HCT116 (cell line): Measurements from ENCODE around the gene CAV1. TPM values are rescaled to one million over a fixed set of nuclear protein-coding genes. Genes with fewer than 3 reads are reported as not detected.

Source experiments
- ATAC-seq: fragments of 200-7000 bp; cut with Tn5 transposase; 2 replicates; pipeline ENCODE4 v1.9.1; 2020; ENCODE audit warnings: mild to moderate bottlenecking, moderate library complexity
- BruUV-seq: library from RNA; stranded (reverse); fragments of 400-500 nt; replicated peaks from 2 replicates; lab custom pipeline; 2021; lab: Mats Ljungman, UMichigan
- CTCF ChIA-PET: fragments of 300-600 bp; sonication (Branson Sonifier 250); formaldehyde crosslinking; loops from one replicate; lab custom pipeline; 2021; ENCODE audit warnings: antibody characterized with exemption; lab: Charles Lee
- POLR2A ChIA-PET: fragments of 300-600, 350-600 bp; sonication (Branson Sonifier 250); formaldehyde crosslinking; loops from one replicate; lab custom pipeline; 2021; ENCODE audit warnings: antibody characterized with exemption; lab: Charles Lee
- RAD21 ChIA-PET, 2 experiments: fragments of 300-600 bp; sonication (Branson Sonifier 250); formaldehyde crosslinking; loops; one replicate each; lab custom pipeline; 2023; ENCODE audit warnings: low total read pairs in 2 of 2; ENCODE audit not compliant: uncharacterized antibody in 2 of 2, unreplicated experiment in 2 of 2, low non-redundant PET in 1 of 2; lab: Charles Lee
- DNase-seq: peaks from one replicate; pipeline ENCODE4 v3.0.0-alpha.2; 2010; ENCODE audit warnings: low read depth, low spot score
- H2AFZ ChIP-seq: fragments of 200-600 bp; shearing (Covaris generic), sonication (generic); 2 replicates; pipeline ENCODE4 v1.6.1; 2017; ENCODE audit warnings: low read depth, mixed run types, mixed read lengths, antibody characterized with exemption, low read length; ENCODE audit not compliant: poor library complexity, severe bottlenecking
- H3K27ac ChIP-seq: 2 replicates; pipeline ENCODE4 v1.5.1; 2012; ENCODE audit warnings: low read depth, low read length
- H3K27me3 ChIP-seq: fragments of 200-600 bp; sonication (generic); 2 replicates; pipeline ENCODE4 v1.6.1; 2016; ENCODE audit warnings: mixed run types, low read length, mixed read lengths; ENCODE audit not compliant: insufficient read depth
- H3K36me3 ChIP-seq, 2 experiments: fragments of 200-500 bp in 1 of 2; fragments of 200-600 bp in 1 of 2; sonication (Bioruptor generic) in 1 of 2; sonication (generic) in 1 of 2; 2 replicates each; pipeline versions ENCODE4 v1.5.1 to v1.6.1; 2014 to 2016; ENCODE audit warnings: low read length in 2 of 2, inconsistent platforms in 1 of 2, mixed read lengths in 1 of 2, mixed run types in 1 of 2; ENCODE audit not compliant: insufficient read depth in 2 of 2, control insufficient read depth in 1 of 2
- H3K4me1 ChIP-seq, 2 experiments: fragments of 200-600 bp in 1 of 2; sonication (generic) in 1 of 2; 2 replicates each; pipeline versions ENCODE4 v1.5.1 to v1.6.1; 2012 to 2017; ENCODE audit warnings: low read length in 2 of 2, inconsistent platforms in 1 of 2, mild to moderate bottlenecking in 1 of 2, mixed read lengths in 1 of 2, mixed run types in 1 of 2, moderate library complexity in 1 of 2; ENCODE audit not compliant: insufficient read depth in 2 of 2, control insufficient read depth in 1 of 2
- H3K4me2 ChIP-seq: fragments of 200-600 bp; sonication (generic); 2 replicates; pipeline ENCODE4 v1.6.1; 2017; ENCODE audit warnings: mixed run types, low read length, mixed read lengths
- H3K4me3 ChIP-seq, 2 experiments: fragments of 200-600 bp in 1 of 2; sonication (generic) in 1 of 2; replicated peaks in 1 of 2; 2 replicates each; pipeline ENCODE4 v1.5.1; 2011 to 2016; ENCODE audit warnings: low read length in 2 of 2, control low read depth in 1 of 2, low read depth in 1 of 2, mild to moderate bottlenecking in 1 of 2, mixed read lengths in 1 of 2, mixed run types in 1 of 2
- H3K79me2 ChIP-seq: fragments of 200-600 bp; sonication (generic); 2 replicates; pipeline ENCODE4 v1.6.1; 2017; ENCODE audit warnings: mild to moderate bottlenecking, mixed run types, low read length, moderate library complexity, mixed read lengths; ENCODE audit not compliant: insufficient read depth
- H3K9ac ChIP-seq: fragments of 200-600 bp; sonication (generic); 2 replicates; pipeline ENCODE4 v1.6.1; 2016; ENCODE audit warnings: low read length, mixed read lengths
- H3K9me2 ChIP-seq: fragments of 200-600 bp; sonication (generic), shearing (Covaris generic); 2 replicates; pipeline ENCODE4 v1.6.1; 2017; ENCODE audit warnings: mixed run types, mild to moderate bottlenecking, moderate library complexity; ENCODE audit not compliant: insufficient read depth
- H3K9me3 ChIP-seq, 2 experiments: fragments of 200-500 bp in 1 of 2; fragments of 200-600 bp in 1 of 2; sonication (Bioruptor generic) in 1 of 2; sonication (generic) in 1 of 2; 2 replicates each; pipeline ENCODE4 v1.6.1; 2014 to 2017; ENCODE audit warnings: low read length in 2 of 2, mixed read lengths in 2 of 2, inconsistent platforms in 1 of 2, low read depth in 1 of 2, mild to moderate bottlenecking in 1 of 2, mixed run types in 1 of 2, moderate library complexity in 1 of 2; ENCODE audit not compliant: control insufficient read depth in 1 of 2, insufficient read depth in 1 of 2
- H4K20me1 ChIP-seq: fragments of 200-600 bp; sonication (generic), shearing (Covaris generic); 2 replicates; pipeline ENCODE4 v1.6.1; 2017; ENCODE audit warnings: mixed run types, mild to moderate bottlenecking, moderate library complexity; ENCODE audit not compliant: insufficient read depth
- CBX3 ChIP-seq: IDR thresholded peaks from 2 replicates; pipeline ENCODE4 v1.6.1; 2012; ENCODE audit warnings: low read depth
- EGR1 ChIP-seq: IDR thresholded peaks from 2 replicates; pipeline ENCODE4 v1.6.1; 2012; ENCODE audit warnings: low read depth
- ELF1 ChIP-seq: IDR thresholded peaks from 2 replicates; pipeline ENCODE4 v1.6.1; 2012; ENCODE audit warnings: low read depth, borderline replicate concordance
- EZH2 ChIP-seq: fragments of 200-600 bp; sonication (generic); IDR thresholded peaks from 2 replicates; pipeline ENCODE4 v1.6.1; 2017; ENCODE audit warnings: antibody characterized with exemption, mixed run types
- FOSL1 ChIP-seq: IDR thresholded peaks from 2 replicates; pipeline ENCODE4 v1.6.1; 2012; ENCODE audit warnings: low read depth
- JUND ChIP-seq: IDR thresholded peaks from 2 replicates; pipeline ENCODE4 v1.6.1; 2012
- POLR2A ChIP-seq: IDR thresholded peaks from 2 replicates; pipeline ENCODE4 v1.7.0; 2011; ENCODE audit warnings: borderline replicate concordance; ENCODE audit not compliant: insufficient read depth, insufficient read length; ENCODE audit errors: extremely low read depth
- POLR2AphosphoS5 ChIP-seq: IDR thresholded peaks from 2 replicates; pipeline ENCODE4 v1.6.1; 2011; ENCODE audit warnings: mild to moderate bottlenecking, low read depth, low read length, moderate library complexity
- RAD21 ChIP-seq: IDR thresholded peaks from 2 replicates; pipeline ENCODE4 v1.6.1; 2012; ENCODE audit warnings: low read depth, mild to moderate bottlenecking
- REST ChIP-seq: IDR thresholded peaks from 2 replicates; pipeline ENCODE4 v1.6.1; 2012; ENCODE audit warnings: low read depth
- SIN3A ChIP-seq: IDR thresholded peaks from 2 replicates; pipeline ENCODE4 v1.6.1; 2012; ENCODE audit warnings: low read depth
- SP1 ChIP-seq: IDR thresholded peaks from 2 replicates; pipeline ENCODE4 v1.6.1; 2012; ENCODE audit warnings: low read depth
- SRF ChIP-seq: IDR thresholded peaks from 2 replicates; pipeline ENCODE4 v1.6.1; 2012; ENCODE audit warnings: low read depth
- YY1 ChIP-seq: IDR thresholded peaks from 2 replicates; pipeline ENCODE4 v1.6.1; 2011; ENCODE audit warnings: low read length, low read depth, moderate library complexity, mild to moderate bottlenecking; ENCODE audit not compliant: insufficient replicate concordance; ENCODE audit errors: extremely low read depth
- ZBTB33 ChIP-seq: IDR thresholded peaks from 2 replicates; pipeline ENCODE4 v1.6.1; 2011; ENCODE audit warnings: mild to moderate bottlenecking, low read length, moderate library complexity; ENCODE audit not compliant: insufficient replicate concordance; ENCODE audit errors: extremely low read depth
- ZFX ChIP-seq: fragments of 450-650 bp; IDR thresholded peaks from 2 replicates; pipeline ENCODE4 v1.6.1; 2017
- intact Hi-C: fragments of 100-400 bp; cut with micrococcal nuclease; formaldehyde crosslinking; loops from 2 replicates; pipeline ENCODE4 v1.10.0; 2022
- total RNA-seq: library from RNA; stranded (reverse); gene quantifications from one replicate; pipeline ENCODE4 v1.2.1, GENCODE V29; 2021; ENCODE audit not compliant: unreplicated experiment
- TF ChIP-seq, protein P1 (sequence below), 3 experiments: fragments of 200-600 bp in 1 of 3; sonication (generic) in 1 of 3; IDR thresholded peaks in 2 of 3; conservative IDR thresholded peaks in 1 of 3; 2 replicates each; pipeline ENCODE4 v1.5.1; 2012 to 2017; ENCODE audit warnings: low read depth in 2 of 3, low read length in 2 of 3, antibody characterized with exemption in 1 of 3, borderline replicate concordance in 1 of 3, control low read depth in 1 of 3, mild to moderate bottlenecking in 1 of 3, mixed read lengths in 1 of 3, mixed run types in 1 of 3, moderate library complexity in 1 of 3; ENCODE audit not compliant: insufficient read depth in 1 of 3
- TF ChIP-seq, protein P2 (sequence below): IDR thresholded peaks from 2 replicates; pipeline ENCODE4 v1.6.1; 2012

Gene CAV1
- total RNA-seq, 1 experiment from 2014 or later = 298 TPM

DNA sequence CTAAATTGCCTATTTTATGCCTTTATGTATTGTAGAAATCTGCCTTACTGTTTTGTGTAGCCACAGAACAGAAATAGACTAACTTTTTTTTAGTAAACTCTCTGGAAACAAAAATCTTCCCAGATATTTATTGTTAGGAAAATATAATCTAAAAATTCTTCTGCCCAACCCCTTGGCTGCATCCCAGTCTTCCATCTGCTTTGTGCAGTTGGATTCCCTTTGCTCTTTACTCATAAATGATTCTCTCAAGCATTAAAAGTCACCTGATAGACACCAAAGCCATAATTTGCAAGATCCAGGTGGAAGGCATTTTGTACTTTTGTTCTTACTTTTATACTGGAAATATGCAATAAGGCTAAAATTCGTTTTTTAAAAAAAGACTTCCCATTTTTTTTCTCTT, 31.4 kb upstream of the CAV1 start:
- intact Hi-C loops = no loop called here
- POLR2A ChIA-PET = no interaction called here
- DNase-seq (no peak), ATAC-seq (no peak)
- Histone ChIP-seq H3K4me3 (no peak overlapping the region), H3K9ac (no peak overlapping the region), H3K4me2 (no peak overlapping the region), H3K4me1 (peaks cover 14 to 36% of the 10 kb centered on the region in 2 experiments; a peak in 3 of 4 replicates), H3K9me3 (peaks cover 0 to 7% of the 10 kb centered on the region in 2 experiments; a peak in 1 of 4 replicates), H2AFZ (no peak overlapping the region), H3K27ac (no peak overlapping the region), H4K20me1 (no peaks in the 10 kb centered on the region), H3K27me3 (no peaks in the 10 kb centered on the region), H3K79me2 (no peaks in the 10 kb centered on the region; the same call in none of the 2 replicates), H3K36me3 (no peaks in the 10 kb centered on the region), H3K9me2 (no peaks in the 10 kb centered on the region)
- CTCF ChIA-PET = no interaction called here
- TF ChIP-seq EZH2 = no peak
- no peak for TF ChIP-seq ZBTB33
- TF ChIP-seq REST = no peak
- TF ChIP-seq RAD21 = no peak
- TF ChIP-seq POLR2A = no peak
- TF ChIP-seq, protein P1, sequence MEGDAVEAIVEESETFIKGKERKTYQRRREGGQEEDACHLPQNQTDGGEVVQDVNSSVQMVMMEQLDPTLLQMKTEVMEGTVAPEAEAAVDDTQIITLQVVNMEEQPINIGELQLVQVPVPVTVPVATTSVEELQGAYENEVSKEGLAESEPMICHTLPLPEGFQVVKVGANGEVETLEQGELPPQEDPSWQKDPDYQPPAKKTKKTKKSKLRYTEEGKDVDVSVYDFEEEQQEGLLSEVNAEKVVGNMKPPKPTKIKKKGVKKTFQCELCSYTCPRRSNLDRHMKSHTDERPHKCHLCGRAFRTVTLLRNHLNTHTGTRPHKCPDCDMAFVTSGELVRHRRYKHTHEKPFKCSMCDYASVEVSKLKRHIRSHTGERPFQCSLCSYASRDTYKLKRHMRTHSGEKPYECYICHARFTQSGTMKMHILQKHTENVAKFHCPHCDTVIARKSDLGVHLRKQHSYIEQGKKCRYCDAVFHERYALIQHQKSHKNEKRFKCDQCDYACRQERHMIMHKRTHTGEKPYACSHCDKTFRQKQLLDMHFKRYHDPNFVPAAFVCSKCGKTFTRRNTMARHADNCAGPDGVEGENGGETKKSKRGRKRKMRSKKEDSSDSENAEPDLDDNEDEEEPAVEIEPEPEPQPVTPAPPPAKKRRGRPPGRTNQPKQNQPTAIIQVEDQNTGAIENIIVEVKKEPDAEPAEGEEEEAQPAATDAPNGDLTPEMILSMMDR (IDR thresholded peaks at IDR 0.05 in 2 of 3, conservative IDR thresholded peaks at IDR 0.05 in 1 of 3; ENCODE audit: borderline replicate concordance in 1 of 3, insufficient read depth in 1 of 3, low read depth in 2 of 3, low read length in 2 of 3) = no peak
- TF ChIP-seq CBX3 = no peak
- TF ChIP-seq YY1 = no peak
- TF ChIP-seq SRF = no peak
- no peak for TF ChIP-seq ELF1
- TF ChIP-seq ZFX = no peak
- TF ChIP-seq FOSL1 = no peak
- no peak for TF ChIP-seq POLR2AphosphoS5
- TF ChIP-seq, protein P2, sequence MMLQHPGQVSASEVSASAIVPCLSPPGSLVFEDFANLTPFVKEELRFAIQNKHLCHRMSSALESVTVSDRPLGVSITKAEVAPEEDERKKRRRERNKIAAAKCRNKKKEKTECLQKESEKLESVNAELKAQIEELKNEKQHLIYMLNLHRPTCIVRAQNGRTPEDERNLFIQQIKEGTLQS = no peak
- no peak for TF ChIP-seq EGR1
- no peak for TF ChIP-seq JUND
- no peak for TF ChIP-seq SP1
- no peak for TF ChIP-seq SIN3A
- RAD21 ChIA-PET = no interaction called here
- no TSS peak for BruUV-seq
